IPS-NIHi11 (cell line): ENCODE measurements around the gene GABBR2.

Source experiments
- DNase-seq: peaks from one replicate; pipeline ENCODE4 v3.0.0; 2012; ENCODE audit warnings: mixed read lengths, low spot score

Gene GABBR2

DNA sequence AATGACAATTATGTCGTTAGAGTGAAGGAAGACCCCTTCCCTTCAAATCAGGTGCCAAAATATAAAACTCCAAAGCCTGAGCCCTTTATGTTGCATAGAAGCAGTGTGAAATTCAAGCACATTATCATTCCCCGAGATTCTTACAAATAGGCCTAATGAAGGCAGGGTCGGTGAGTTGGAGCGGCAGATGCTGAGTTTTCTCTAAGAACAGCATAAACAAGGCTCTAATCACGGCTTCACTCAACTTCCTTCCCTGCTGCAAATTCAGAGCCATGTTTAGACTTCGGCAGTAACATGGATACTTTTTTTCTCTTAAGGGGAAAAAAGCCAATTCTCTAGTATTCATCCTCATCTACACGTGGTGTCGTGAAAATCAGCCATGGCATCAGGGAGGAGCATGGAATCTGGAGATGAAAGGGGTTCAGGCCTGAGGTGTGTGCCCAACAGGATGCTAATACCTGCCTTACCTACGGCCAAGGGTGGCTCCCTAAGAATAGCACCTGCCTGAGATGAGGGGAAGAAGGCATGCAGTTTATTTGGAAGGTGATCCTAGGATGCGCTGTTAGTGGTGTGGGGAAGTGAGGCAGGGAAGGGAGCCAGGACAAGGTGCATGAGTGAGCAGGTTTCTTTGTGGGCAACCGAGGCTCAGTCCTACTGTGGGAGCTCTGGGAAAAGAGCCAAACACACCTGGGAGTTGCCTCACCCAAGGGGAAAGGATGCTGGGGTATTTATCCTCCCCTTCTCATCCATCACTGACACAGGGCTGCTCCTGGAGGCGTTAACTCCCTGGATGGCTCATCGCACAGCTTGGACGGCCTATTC is 306.5 kb downstream of the GABBR2 start:
- no peak for DNase-seq

DNA sequence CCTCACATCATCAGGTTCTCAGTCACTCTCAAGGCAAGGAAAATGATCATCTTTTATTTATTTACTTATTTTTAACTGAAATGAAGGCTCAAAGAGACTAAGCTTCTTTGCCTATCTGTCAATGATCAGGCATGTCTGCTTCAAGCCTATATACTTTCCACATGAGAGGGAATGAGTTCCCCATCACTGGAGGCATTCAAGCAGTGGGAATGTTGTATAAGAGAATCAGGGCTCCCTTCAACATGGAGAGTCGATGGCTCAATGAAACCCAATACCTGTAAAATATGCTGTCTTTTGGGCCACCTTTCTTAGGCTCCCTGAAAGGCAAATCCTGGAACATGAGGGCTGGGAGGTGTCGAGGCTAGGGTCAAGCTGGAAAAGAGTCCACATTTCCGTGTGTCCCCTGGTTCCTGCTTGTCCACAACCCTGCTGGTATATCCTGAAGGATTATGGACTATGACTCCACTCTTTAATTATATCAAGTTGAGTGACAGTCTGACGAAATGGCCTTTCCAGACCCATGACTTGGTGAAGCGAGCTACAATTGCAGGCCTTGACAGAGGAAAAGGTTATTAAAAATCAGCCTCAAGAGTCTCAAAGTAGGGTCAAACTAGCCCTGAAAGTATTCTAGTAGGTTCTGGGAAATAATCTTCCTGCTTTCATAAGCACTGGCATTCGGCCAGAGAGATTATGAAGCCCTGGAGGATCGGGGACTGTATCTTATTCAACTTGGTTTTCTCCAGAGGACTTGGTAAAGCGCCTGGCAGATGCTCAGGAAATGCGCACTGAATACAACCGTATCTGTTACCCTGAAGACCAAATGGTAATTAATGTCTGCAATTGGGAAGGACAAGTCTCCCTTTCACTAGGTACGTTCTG is 307.4 kb downstream of the GABBR2 start:
- no peak for DNase-seq

DNA sequence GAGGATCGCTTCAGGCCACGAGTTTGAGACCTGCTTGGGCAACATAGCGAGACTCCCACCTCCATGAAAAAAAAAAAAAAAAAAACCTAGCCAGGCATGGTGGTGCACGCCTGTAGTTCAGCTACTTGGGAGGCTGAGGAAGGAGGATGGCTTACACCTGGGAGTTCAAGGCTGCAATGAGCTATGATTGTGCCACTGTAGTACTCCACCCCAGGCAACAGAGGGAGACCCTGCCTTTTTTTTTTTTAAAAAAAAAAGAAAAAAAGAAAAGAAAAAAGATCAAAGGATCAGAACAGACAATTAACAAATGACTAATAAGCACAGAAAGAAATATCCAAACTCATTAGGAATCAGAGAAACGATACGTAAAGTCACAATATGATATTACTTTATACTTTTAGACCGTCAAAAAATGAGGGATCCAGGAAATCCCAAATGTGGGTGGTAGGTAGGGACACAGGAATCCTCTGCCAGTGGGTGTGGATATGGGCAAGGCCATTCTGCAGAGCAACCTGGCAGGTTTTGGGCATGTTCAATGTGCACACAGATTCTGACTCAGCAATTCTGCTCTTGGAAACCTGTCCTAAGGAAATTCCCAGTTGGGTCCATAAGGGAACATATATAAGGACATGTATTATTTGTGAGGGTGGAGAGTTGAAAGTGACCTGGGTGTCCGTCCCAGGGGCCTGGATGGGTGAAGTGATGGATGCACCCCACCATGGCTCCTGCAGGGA is 308.6 kb downstream of the GABBR2 start:
- DNase-seq: no peak

DNA sequence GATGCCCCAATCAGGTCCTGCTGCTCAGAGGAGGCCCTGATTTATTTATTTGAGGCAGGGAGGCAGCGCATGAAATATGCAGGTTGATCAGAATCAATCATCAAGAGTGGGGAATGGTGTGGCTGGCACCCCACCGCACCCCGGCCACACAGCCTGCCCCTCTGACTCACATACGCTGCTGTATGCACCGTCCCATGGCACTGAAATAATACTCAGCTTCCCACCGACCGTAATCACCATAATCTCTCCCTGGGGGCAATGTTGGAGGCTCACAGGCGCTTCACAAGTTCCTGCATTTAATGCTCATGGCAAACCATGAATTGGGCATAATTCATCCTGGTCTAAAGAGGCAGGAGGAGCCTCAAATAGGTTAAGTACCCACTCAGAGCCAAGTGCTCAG is 312.1 kb downstream of the GABBR2 start:
- DNase-seq: no peak

DNA sequence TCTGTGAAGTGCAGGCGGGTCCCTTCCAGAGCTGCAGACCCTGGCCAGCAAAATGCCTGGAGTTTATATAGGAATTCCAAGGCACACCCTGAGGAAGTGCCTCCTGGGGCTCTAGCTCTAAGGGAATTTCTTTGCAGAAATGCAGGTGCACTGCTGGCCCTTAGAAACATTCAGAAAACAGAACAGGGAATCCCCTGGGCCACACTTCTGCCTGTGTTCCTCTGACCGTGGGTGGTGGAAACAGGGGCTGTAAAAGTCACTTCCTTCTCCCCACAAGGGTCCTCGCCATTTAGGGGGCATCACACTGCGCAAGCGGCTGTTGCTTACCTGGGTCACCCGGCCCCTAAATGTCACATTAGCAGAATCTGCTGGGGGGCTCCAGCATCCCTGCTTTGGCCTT is 312.5 kb downstream of the GABBR2 start:
- DNase-seq: no peak

DNA sequence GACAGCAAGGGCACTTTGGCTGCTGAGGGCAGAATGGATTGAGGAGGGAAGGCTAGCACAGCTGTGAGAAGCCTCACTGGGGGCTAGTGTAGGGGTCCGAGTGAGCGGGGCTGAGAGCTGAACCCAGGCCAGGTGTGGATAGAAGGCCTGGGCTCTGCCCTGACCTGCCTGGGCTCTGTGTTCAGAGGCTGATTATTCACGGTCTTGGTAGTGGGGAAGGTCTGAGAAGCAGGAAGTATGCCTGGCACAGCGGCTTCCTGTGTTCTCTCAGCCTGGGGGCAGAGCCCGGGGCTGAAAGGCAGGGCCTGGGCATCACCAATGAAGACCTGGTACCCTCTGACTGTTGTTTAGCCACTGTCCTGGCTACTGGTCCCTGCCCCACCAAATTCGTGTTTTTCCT is 316.9 kb downstream of the GABBR2 start:
- no peak for DNase-seq

DNA sequence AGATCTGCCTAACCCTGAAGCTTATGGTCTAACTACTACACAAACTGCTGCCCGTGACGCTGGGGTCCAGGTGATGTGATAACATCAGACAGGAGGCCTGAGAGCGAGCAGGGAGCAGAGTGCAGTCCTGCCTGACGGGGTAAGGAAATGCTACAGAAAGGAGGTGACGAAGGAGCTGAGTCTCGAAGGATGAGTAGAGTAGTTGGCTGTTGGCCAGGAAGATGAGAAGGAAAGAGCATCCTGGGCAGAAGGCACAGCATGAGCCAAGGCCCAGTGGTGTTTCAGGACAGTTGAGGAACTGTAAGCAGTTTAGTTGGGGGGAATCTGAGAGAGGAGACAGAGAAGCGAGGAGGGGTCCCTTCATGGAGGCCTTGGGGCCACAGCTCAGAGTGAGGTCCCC is 317.3 kb downstream of the GABBR2 start:
- DNase-seq: no peak

DNA sequence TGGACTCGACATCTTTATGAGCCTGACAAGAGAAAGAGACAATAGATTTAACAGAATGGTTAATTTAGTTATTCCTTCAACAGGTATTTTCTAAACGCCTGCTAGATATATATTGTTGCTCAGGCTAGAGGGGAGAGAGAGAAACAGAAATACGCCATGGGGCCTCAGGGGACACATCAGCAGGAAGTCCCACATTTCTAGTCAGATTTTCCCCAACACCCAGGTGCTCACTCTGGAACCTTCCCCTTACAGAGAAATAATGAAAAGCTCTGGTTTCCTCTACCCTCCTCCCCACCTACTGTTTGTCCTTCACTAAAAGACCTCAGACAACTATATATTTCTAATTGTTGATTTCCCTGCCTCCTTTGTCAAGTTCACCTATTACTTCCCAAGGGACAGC is 323.0 kb downstream of the GABBR2 start:
- no peak for DNase-seq

DNA sequence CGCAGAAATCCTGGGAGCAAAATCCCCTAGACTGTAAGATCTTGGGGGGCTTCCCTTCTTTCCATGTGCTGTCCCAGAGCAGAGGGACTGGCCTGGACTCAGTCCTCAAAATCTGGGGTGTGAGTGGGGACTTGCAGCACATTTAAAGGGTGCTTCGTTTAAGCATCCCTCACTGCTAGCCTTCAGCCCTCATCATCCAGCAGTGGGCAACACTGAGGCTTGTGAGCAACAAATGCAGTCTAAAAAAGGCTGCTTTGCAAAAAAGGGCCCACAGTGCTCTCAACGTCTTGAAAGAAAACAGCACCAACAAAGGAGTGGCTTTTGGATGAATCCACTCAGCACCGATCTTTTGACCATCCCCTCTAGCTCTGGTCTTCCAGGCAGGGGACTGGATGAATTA is 325.0 kb downstream of the GABBR2 start:
- DNase-seq: no peak

DNA sequence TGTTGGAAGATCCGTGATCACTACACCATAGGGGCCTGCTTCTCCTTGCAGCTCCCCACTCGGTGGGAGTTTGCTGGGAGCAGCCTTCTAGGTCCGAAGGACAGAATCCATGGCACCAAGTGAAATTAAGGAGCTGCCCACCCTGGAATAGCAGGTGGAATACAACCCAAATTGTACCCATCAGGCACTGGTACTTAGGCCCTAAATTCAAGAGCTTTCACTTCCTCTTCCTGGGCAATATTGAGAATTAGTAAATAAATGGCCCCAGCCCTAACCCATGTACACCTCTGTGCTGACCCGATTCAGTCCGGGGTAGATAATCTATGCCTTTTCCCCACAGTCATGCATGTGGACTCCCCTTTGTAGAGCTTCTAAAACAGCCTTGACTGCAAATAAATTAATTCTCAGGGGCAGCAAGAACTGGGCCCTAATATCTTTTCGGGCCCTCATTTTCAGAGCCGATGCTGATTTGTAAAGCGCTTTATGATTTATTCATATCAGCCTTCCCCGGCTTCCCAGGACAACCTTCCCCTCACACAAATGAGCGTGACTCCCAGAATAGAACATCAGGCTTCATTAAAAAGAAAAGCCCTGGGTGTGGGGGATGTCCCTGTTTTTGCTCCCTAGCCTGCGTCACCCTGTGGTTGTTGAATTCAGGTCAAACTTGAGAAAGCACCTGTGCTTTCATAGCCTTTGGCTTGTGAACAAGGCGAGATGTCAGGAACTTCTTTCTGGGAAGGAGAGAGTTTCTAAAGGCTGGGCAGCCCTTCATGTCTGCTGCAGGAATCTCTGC is 327.2 kb downstream of the GABBR2 start:
- no peak for DNase-seq

DNA sequence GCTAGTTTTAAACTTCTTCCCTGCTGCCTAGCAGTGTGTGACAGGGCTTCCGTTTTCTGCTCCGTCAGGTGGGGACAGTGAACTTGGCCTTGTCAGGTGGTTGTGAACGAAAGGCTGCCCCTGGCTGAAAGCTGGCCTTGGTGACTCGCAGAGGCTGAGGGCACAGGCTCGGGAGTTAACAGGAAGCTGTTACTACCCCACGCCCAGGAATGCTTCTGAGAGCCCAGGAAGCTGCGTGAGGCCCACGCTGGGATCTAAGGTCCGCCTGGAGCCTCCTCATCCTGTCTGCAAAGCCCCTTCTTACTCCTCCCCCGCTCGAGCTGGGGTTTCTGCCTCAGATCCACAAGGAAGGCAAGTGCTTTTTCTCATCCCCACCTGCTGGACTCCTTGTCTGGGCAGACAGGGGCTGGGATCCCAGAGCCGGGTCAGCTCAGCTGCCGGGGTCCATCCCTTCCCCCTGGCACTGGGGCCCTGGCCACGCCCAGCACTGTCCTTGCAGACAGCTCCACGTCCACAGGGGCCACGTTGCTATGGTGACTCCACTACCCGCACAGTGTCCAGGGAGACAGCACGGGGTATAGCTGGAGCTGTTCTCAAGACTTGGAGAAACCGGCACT is 328.6 kb downstream of the GABBR2 start:
- DNase-seq: peak; percentile 56

DNA sequence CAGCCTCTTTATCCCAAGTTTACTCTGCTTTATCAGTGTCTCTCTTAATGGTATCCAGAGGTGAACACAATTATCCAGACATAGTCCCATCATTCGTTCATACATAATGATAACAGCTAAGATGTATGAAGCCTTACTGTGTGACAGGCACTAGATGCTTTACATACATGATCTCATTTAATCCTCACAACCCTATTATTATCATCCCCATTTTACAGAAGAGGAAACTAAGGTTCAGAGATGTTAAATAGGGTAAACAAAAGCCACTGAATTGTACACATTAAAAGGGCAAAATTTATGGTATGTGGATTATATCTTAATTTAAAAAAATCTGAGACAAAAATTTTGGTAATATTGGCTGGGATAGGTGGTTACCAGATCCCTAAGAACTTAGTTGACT is 329.2 kb downstream of the GABBR2 start:
- DNase-seq: no peak

DNA sequence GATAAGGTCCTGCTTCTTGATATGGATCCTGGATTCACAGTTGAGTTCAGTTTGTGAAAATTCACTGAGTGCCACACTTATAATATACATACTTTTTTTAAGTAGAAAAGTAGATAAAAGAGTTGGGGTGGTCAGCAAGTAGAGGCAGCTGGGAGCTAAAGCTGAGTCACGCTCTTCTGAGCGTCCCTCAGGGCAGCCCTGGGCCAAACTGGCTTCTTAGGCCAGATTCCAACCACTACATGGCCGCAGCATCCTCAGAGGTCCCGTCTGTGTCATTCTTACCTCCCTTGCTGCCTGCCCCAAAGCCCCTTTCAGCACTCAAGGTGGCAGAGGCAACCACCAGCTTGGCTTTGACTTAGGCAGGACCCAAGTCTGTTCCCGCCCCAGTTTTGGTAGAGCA is 329.9 kb downstream of the GABBR2 start:
- no peak for DNase-seq

DNA sequence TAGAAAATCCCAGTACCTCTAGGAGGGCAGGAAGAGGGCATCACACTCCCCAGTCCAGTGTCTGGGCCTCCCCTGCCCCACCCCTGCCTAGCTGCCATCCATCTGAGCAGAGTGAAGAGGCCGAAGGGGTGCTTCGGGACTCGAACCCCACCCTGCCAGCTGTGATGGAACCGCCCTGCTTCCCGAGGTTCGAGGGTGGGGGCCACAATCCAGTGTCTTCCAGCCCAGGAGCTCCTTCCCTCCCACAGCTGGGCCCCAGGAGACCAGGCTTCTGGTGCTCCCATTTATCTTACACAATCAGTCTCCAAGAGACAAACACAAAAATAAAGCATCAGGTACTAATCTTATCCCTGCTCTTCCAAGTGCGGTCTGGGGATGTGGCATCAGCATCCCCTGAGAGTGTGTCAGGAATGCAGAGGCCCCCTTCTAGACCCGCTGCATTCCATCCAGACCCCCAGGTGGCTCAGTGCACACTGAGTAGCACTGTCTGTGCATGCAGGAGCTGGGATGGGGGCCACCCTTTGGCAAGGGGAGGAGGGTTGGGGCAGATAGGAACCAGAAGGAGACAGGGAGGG is 330.4 kb downstream of the GABBR2 start:
- DNase-seq: no peak

DNA sequence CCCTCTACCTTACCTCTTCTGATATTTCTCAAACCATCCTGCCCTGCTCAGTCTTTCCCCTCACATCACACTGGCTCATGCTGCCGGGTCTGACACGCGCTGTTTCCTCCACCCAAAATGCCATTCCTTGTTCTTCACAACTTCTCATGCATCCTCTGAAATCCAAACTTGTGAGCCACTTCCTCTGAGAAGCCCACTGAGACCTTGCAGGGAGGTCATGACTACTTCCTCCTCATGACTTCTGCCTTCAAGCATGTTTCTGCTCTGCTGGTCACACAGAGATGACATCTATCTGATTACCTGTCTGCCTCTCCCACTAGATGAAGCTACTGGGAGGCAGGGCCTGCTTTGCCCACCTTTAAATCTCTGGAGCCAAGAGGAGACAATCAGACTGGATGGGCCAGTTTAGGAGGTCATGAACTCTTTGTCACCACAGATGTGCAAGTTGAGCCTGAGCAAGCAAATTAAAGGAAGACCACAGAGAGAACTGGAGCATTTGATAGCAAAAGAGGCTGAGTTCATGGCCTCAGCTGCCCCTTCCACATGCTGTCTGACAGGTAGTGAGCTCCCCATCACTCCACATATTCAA is 333.5 kb downstream of the GABBR2 start:
- no peak for DNase-seq

DNA sequence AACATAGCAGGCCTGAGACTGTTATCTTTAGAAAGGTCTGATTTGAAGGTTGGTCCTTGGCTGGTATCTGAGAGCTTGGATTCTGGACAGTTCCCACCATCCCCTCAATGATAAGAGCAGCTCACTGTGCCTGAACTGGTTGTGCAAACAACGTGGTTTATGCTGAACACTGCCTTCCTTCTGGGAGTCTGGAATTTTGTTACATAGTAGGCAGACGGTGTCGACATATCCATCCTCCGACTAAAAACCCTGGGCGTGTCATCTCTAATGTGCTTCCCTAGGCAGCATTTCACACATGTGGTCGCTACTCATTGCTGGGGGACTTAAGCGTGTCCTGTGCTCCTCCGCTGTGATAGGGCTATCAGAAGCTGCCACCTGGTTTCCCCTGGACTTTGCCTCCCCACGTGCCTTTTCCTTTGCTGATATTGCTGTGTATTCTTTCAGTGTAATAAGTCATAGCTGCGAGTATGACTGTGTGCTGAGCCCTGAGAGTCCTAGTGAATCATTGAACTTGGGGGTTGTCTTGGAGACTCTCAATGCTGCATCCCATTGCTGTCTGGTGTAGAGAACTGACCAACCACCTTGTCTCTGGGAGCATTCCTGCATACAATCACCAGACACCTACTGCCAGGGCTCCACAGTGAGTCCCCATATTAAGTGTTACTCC is 334.2 kb downstream of the GABBR2 start:
- DNase-seq: peak; percentile 28

DNA sequence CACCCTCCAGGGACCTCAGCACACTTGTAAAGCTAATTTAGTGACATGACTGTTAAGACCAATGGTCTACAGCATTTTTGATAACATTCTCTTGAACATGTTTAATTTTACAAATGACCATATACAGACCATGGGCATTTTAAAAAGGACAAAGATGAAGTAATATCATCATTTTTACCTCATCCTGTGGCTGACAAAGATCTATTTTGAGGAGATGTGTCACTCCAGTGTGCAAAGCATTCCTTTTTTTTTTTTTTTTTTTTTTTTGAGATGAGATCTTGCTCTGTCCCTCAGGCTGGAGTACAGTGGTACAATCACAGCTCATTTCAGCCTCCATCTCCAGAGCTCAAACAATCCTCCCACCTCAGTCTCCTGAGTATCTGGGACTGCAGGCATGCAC is 335.1 kb downstream of the GABBR2 start:
- DNase-seq: no peak

DNA sequence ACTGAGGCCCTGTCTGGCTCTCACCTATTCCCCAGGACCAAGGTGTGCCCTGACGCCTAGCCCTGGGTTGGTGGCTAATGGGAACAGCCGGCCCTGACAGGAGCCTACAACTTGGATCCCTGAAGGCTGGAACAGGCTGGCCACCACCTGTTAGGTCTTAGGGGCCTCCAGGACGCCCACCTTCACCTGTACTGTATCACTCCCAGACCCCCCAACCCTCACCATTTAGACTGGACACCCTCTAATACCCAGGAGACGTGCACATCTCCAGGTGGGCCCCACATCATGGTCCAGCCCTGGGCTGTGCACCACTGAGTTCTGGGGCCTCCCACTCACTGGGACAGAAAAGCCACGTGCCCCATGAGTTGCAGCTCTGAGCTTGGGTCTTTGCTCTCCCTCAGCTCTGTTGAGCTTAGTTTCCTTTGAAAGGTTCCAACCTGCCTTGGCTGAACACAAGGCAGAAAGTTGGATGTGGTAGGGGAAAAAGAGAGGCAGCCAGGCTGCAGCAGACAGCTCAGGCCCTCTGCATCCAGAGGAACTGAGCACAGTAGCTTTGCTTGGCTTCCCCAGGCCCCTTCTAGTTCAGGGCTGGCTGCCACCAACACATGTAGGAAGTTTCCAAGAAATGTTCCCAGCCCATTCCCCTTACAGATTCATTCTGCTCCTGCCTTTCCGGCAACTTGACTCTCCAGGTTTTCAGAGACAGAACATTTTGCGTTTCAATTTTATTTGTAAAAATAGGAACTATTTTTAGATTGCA is 336.5 kb downstream of the GABBR2 start:
- DNase-seq: no peak

DNA sequence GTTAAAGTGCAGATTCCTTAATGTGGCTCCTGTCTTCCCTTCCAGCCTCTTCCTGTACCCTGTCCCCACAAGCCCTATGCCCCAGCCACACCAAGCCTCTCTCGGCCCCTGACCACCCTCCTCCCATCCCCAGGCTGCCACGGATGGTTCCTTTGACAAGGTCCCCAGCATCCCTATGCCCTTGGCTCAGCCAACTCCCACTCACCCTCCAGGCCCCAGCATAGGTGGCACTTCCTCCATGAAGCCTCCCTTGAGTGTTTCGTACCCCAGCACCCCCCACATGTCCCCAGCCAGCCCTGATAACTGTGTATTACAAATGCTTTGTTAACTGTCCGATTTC is 337.8 kb downstream of the GABBR2 start:
- no peak for DNase-seq
